HG02763 (cell line): Measurements from ENCODE around the gene TMLHE.
A peak's percentile ranks its signal among the peaks of the same experiment; 100 is the strongest.
"Not testable (repeated sequence)": the region's sequence is repeated elsewhere in the genome, so short reads cannot be mapped to it uniquely, and the experiment has no call there.

Experiments
- ATAC-seq: cut with Tn5 transposase; IDR thresholded peaks from one replicate; pipeline ENCODE4 v1.9.1; 2021; ENCODE audit warnings: mild to moderate bottlenecking, moderate library complexity; ENCODE audit not compliant: unreplicated experiment

Gene TMLHE

DNA sequence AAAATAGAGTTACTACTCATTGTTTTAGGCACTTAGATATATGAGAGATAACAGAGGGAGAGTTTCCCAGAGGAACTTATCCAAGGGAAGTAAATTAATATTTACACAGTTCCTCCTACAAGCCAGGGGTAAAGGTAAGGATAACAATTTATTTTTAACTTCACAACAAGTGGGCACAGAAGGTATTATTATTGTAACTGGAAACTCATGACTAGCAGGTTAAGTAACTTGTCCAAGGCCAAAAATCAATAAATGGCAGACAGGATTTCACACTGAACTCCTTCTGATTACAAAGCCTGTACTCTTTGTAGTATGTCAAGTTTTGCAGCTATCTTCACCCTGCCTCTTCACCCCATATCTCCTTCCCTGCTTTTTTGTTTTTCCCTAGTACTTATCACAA is 107.5 kb downstream of the TMLHE start:
- ATAC-seq = no peak

DNA sequence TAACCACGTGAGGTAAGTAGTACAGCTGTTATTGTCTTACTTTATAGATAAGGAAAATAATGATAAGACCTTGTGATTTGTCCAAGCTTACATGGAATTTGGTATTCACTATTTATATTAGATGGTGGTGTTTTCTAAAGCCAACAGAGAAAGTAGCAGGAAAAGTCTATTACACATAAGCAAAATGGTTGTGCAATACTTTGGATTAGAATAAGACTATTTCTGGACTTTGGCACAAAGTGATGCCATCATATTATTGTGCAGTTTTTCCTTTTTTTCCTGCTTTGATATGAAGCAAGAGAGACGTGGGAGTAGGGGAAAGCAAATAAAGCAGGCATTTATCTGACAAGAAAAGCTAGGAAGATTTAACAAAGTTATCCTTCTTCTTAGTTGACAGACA is 117.6 kb downstream of the TMLHE start:
- ATAC-seq = not testable (repeated sequence)

DNA sequence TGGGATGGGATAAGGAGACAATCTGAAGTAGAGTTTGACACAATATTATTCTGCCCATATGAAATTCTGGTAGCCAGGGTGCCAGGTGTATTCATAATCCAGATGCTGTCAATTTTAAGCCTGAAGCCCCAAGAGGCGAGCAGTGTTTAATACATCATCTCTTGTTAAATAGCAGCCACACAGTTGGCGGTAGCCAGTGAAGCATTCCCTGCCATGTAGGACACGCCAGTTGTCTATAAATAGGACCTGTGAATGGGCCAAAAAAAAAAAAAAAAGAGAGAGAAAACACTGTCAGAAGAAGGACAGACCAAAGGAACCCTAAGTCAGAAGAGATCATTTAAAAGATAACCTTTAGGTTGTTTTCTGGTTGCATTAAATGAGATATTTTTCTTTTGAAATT is 121.3 kb downstream of the TMLHE start:
- ATAC-seq = not testable (repeated sequence)

GRCh38 chrX:155477136-155477535 is 135.6 kb downstream of the TMLHE start:
- ATAC-seq = not testable (repeated sequence)

- ATAC-seq = peak; percentile 50
Measured at GRCh38 chrX:155466269-155466938, 146.3 kb downstream of the TMLHE start.

GRCh38 chrX:155460501-155460900 is 152.3 kb downstream of the TMLHE start:
- ATAC-seq = not testable (repeated sequence)

GRCh38 chrX:155458471-155458870 is 154.3 kb downstream of the TMLHE start, which contains the start of gene F8A3:
F8A3 (minus strand) TSS chrX:155458620; CDS start chrX:155458600, 20 bp downstream.
- ATAC-seq = peak; percentile 71

DNA sequence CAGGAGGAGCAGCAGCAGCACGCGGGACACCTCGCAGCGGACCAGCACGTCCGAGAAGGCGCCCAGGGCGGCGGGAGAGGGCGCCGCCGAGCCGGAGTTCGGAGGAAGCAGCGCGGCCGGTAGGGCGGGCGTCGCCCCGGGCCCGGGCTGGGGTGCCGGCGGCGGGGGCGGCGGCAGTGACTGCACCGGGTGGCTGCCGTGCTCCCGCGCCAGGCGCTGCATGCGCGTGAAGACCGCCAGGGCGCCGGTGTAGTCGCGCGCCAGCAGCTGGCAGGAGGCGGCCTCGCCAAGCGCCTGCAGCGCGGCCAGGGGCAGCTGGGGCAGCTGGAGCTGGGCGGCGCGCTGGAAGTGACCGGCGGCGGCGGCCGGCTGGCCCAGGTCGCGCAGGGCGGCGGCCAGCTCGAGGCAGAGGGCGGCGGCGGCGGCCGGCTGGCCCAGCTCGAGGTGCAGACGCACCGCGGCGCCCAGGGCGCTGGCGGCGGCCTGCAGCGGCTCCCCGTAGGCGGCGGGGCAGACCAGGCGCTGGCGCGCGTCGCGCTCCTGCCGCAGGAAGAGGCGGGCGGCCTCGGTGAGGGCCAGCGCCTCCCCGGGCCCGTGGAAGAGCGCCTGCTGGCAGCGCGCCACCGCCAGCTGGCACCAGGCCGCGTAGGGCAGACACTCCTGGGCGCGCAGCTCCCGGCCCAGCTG is 154.8 kb downstream of the TMLHE start:
- ATAC-seq = peak; percentile 52

- ATAC-seq = no peak
Measured at GRCh38 chrX:155441097-155441496, 171.7 kb downstream of the TMLHE start.
